Activated CD4-positive, alpha-beta T cell treated with anti-CD3 and anti-CD28 coated beads, Interleukin-2, amount 10 ng/mL, durations not matched to agents 7 days and 5 days (primary cell): ENCODE measurements around the gene ARFRP1. TPM values are rescaled to one million over a fixed set of nuclear protein-coding genes. Genes with fewer than 3 reads are reported as not detected.
"Not testable (repeated sequence)": the region's sequence is repeated elsewhere in the genome, so short reads cannot be mapped to it uniquely, and the experiment has no call there.

Source experiments
- CTCF ChIA-PET: fragments of 350-600 bp; sonication (Branson Sonifier 250); formaldehyde crosslinking; loops from one replicate; lab custom pipeline; 2021; ENCODE audit warnings: antibody characterized with exemption; lab: Charles Lee
- POLR2A ChIA-PET: fragments of 350-600 bp; sonication (Branson Sonifier 250); formaldehyde crosslinking; loops from one replicate; lab custom pipeline; 2021; ENCODE audit warnings: antibody characterized with exemption; lab: Charles Lee
- DNase-seq: peaks from one replicate; pipeline ENCODE4 v3.0.0-alpha.2; 2020
- H3K27ac Mint-ChIP-seq: one replicate; pipeline ENCODE4 v1.8.0; 2021; ENCODE audit warnings: mild to moderate bottlenecking, moderate library complexity, mixed read lengths
- H3K27me3 Mint-ChIP-seq: one replicate; pipeline ENCODE4 v1.8.0; 2021; ENCODE audit warnings: mixed read lengths
- H3K36me3 Mint-ChIP-seq: one replicate; pipeline ENCODE4 v1.8.0; 2021; ENCODE audit warnings: low read depth, mixed read lengths
- H3K4me1 Mint-ChIP-seq: one replicate; pipeline ENCODE4 v1.8.0; 2021; ENCODE audit warnings: mixed read lengths
- H3K4me3 Mint-ChIP-seq: one replicate; pipeline ENCODE4 v1.8.0; 2021; ENCODE audit warnings: mild to moderate bottlenecking, moderate library complexity, mixed read lengths
- H3K9me3 Mint-ChIP-seq: one replicate; pipeline ENCODE4 v1.8.0; 2021; ENCODE audit warnings: mixed read lengths
- total RNA-seq, 2 experiments: library from RNA; stranded (reverse); gene quantifications; one replicate each; pipeline ENCODE4 v1.2.3, GENCODE V29; 2021

ARFRP1 gene
- total RNA-seq, 2 experiments from 2014 or later, result 52.7 to 64.5 TPM

GRCh38 chr20:63656451-63656850 lies 51.3 kb downstream of the ARFRP1 start:
- no peaks in the 10 kb centered on the region for H3K9me3 Mint-ChIP-seq
- peak overlapping the region; percentile 31 for H3K27ac Mint-ChIP-seq
- peak overlapping the region; percentile 92 for H3K4me3 Mint-ChIP-seq
- no peak for DNase-seq
- POLR2A ChIA-PET, result no interaction called here
- CTCF ChIA-PET, result interaction anchor here (0.6 kb wide), 1 partner anchor 254 kb away, joined by 4 read pairs; no protein-coding TSS in a partner anchor
- peaks cover 44% of the 10 kb centered on the region for H3K4me1 Mint-ChIP-seq
- H3K36me3 Mint-ChIP-seq, result peaks cover 3% of the 10 kb centered on the region
- H3K27me3 Mint-ChIP-seq, result peaks cover 3% of the 10 kb centered on the region

- no peak for DNase-seq
- Mint-ChIP-seq H3K27ac (no peak overlapping the region), H3K27me3 (peaks cover 5% of the 10 kb centered on the region), H3K4me3 (no peak overlapping the region), H3K4me1 (peaks cover 44% of the 10 kb centered on the region), H3K9me3 (no peaks in the 10 kb centered on the region), H3K36me3 (peaks cover 3% of the 10 kb centered on the region)
- POLR2A ChIA-PET, result no interaction called here
- CTCF ChIA-PET, result interaction anchor here (4.2 kb wide), 1 partner anchor 13 kb away, joined by 16 read pairs; no protein-coding TSS in a partner anchor
Observed at GRCh38 chr20:63655249-63655648, 52.5 kb downstream of the ARFRP1 start.

GRCh38 chr20:63653974-63654668 lies 53.7 kb downstream of the ARFRP1 start:
- H3K27ac Mint-ChIP-seq, result peak overlapping the region; percentile 70
- H3K4me1 Mint-ChIP-seq, result peaks cover 32% of the 10 kb centered on the region
- DNase-seq, result no peak
- H3K27me3 Mint-ChIP-seq, result peaks cover 5% of the 10 kb centered on the region
- H3K4me3 Mint-ChIP-seq, result peak overlapping the region; percentile 71
- CTCF ChIA-PET, result interaction anchor here (0.6 to 4.2 kb wide), 2 partner anchors 12 to 155 kb away, joined by 3 to 16 read pairs; no protein-coding TSS in a partner anchor
- POLR2A ChIA-PET, result no interaction called here
- no peaks in the 10 kb centered on the region for H3K9me3 Mint-ChIP-seq
- H3K36me3 Mint-ChIP-seq, result no peaks in the 10 kb centered on the region

GRCh38 chr20:63653041-63653973 lies 54.5 kb downstream of the ARFRP1 start, which contains the start of gene STMN3:
TSS of gene STMN3 (minus strand) at chr20:63653424. CDS start at chr20:63653345, 79 bp downstream.
- ChIA-PET CTCF (interaction anchor here (0.6 to 4.2 kb wide), 2 partner anchors 11 to 156 kb away, joined by 3 to 16 read pairs; no protein-coding TSS in a partner anchor), POLR2A (no interaction called here)
- H3K27me3 Mint-ChIP-seq, result peaks cover 5% of the 10 kb centered on the region

DNA sequence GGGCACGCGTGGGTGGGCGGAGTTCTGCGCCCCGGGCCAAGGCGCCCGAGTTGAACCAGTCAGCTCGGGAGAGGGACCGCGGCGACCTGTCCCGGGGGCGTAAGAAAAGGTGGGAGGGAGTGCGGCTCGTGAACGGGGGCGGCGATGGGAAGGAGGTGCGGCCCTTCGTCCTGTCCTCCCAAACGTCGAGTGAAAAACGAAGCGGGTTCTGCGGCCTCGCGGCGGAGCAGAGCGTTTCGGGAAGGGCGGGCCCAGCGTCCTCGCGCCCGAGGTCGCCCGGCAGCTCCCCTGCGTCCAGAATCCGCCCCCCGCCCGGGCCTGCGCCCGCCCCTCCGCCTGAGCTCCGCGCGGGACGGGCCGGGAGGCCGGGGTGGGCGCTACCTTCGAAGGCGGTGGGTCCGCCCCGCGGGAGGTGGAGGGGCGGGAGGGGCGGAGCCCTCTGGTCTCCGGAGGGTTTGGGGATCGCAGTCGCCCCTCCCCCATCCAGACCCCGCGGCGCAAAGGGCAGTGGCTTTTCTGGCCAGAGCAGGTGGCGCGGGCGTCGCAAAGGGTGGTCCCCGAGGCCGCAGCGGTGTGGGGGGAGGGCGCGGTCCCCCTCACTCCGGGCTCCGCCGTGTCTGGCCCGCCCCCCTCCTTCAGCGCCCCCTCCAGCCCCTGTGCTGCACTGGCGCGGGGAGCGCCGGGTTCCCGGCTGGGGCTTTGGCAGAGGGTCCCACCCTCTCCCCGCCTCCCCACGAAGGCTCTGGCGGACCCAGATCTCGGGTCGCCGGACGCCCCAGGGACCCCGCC lies 55.4 kb downstream of the ARFRP1 start:
- DNase-seq, result no peak
- peaks cover 20% of the 10 kb centered on the region for H3K4me1 Mint-ChIP-seq
- H3K4me3 Mint-ChIP-seq, result peak overlapping the region; percentile 81
- peaks cover 5% of the 10 kb centered on the region for H3K27me3 Mint-ChIP-seq
- ChIA-PET POLR2A (no interaction called here), CTCF (interaction anchor here (4.2 kb wide), 1 partner anchor 11 kb away, joined by 16 read pairs; no protein-coding TSS in a partner anchor)
- H3K9me3 Mint-ChIP-seq, result no peaks in the 10 kb centered on the region
- no peaks in the 10 kb centered on the region for H3K36me3 Mint-ChIP-seq
- no peak overlapping the region for H3K27ac Mint-ChIP-seq

More at GRCh38 chr20:63653041-63653973, 54.5 kb downstream of the ARFRP1 start, which contains the start of gene STMN3:
- Mint-ChIP-seq H3K27ac (peak within 1 kb of the TSS; percentile 70), H3K4me1 (peaks cover 25% of the 10 kb centered on the region), H3K9me3 (no peaks in the 10 kb centered on the region), H3K4me3 (peak within 1 kb of the TSS; percentile 71), H3K36me3 (no peaks in the 10 kb centered on the region)
- DNase-seq, result peak; percentile 82

DNA sequence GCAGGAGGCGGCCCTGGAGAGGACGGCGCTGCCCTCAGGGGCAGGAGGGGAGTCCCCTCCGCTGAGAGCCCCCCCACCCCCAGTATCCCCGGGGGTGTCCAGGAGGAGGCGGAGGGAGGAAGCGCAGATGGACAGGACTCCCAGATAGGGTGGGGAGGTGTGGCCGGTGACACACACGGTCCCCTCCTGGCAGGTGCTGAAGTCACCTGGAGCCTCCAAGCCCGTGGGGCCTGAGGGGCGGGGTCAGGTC lies 55.9 kb downstream of the ARFRP1 start:
- POLR2A ChIA-PET, result no interaction called here

DNA sequence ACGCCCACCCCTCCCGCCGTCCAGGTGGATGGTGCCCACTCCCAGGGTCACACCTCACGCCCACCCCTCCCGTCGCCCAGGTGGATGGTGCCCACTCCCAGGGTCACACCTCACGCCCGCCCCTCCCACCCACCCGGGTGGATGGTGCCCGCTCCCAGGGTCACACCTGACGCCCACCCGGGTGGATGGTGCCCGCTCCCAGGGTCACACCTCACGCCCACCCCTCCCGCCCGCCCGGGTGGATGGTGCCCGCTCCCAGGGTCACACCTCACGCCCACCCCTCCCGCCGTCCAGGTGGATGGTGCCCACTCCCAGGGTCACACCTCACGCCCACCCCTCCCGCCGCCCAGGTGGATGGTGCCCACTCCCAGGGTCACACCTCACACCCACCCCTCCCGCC lies 57.3 kb downstream of the ARFRP1 start:
- H3K27me3 Mint-ChIP-seq, H3K9me3 Mint-ChIP-seq, H3K27ac Mint-ChIP-seq, POLR2A ChIA-PET, H3K4me3 Mint-ChIP-seq, DNase-seq, H3K36me3 Mint-ChIP-seq: not testable (repeated sequence)
- peaks cover 18% of the 10 kb centered on the region for H3K4me1 Mint-ChIP-seq
- CTCF ChIA-PET, result interaction anchor here (0.6 kb wide), 1 partner anchor 116 kb away, joined by 3 read pairs; no protein-coding TSS in a partner anchor

More for the DNA sequence above, 55.9 kb downstream of the ARFRP1 start:
- DNase-seq, result no peak
- Mint-ChIP-seq H3K4me3 (peak overlapping the region; percentile 81), H3K9me3 (no peaks in the 10 kb centered on the region), H3K27ac (peak overlapping the region; percentile 68), H3K27me3 (peaks cover 5% of the 10 kb centered on the region), H3K36me3 (no peaks in the 10 kb centered on the region), H3K4me1 (peaks cover 18% of the 10 kb centered on the region)
- CTCF ChIA-PET, result interaction anchor here (4.2 kb wide), 1 partner anchor 10 kb away, joined by 16 read pairs; no protein-coding TSS in a partner anchor

- no peak overlapping the region for H3K27ac Mint-ChIP-seq
- POLR2A ChIA-PET, result no interaction called here
- no peak overlapping the region for H3K4me3 Mint-ChIP-seq
- no peak for DNase-seq
- H3K27me3 Mint-ChIP-seq, result peaks cover 5% of the 10 kb centered on the region
- H3K9me3 Mint-ChIP-seq, result no peaks in the 10 kb centered on the region
- no peaks in the 10 kb centered on the region for H3K36me3 Mint-ChIP-seq
- H3K4me1 Mint-ChIP-seq, result peaks cover 9% of the 10 kb centered on the region
- CTCF ChIA-PET, result interaction anchor here (0.6 to 0.9 kb wide), 2 partner anchors 15 to 857 kb away, joined by 3 read pairs; no protein-coding TSS in a partner anchor
Observed at GRCh38 chr20:63648895-63649589, 58.7 kb downstream of the ARFRP1 start.

Other genes starting within 250 kb of the ARFRP1 start
- under 1 TPM; 0.10 to 0.12 TPM for gene KCNQ2, start 235.3 kb downstream of the ARFRP1 start, total RNA-seq
- gene EEF1A2, start 208.9 kb downstream of the ARFRP1 start, total RNA-seq, result under 1 TPM; 0.12 to 0.17 TPM
- gene PPDPF, start 187.2 kb downstream of the ARFRP1 start, total RNA-seq, result 100 to 1,000 TPM; 167 to 193 TPM
- under 1 TPM; 0.71 to 0.74 TPM for gene PTK6, start 170.6 kb downstream of the ARFRP1 start, total RNA-seq
- not detected for gene SRMS, start 160.2 kb downstream of the ARFRP1 start, total RNA-seq
- under 1 TPM; 0.15 to 0.57 TPM for gene FNDC11, start 153.8 kb downstream of the ARFRP1 start, total RNA-seq
- 100 to 1,000 TPM in 1 of 2 experiments, 10 to 100 TPM in 1; 95.5 to 107 TPM for gene HELZ2, start 133.7 kb downstream of the ARFRP1 start, total RNA-seq
- gene GMEB2, start 80.9 kb downstream of the ARFRP1 start, total RNA-seq, result 10 to 100 TPM; 20.0 to 20.5 TPM
- gene STMN3, start 54.6 kb downstream of the ARFRP1 start, total RNA-seq, result 10 to 100 TPM; 49.4 to 54.4 TPM
- gene RTEL1, start 49.7 kb downstream of the ARFRP1 start, total RNA-seq, result 10 to 100 TPM; 53.3 to 58.9 TPM
- 1 to 10 TPM in 1 of 2 experiments, not detected in 1; 1.0 TPM for gene TNFRSF6B, start 11.3 kb downstream of the ARFRP1 start, total RNA-seq
- 10 to 100 TPM; 37.3 to 43.3 TPM for gene ZGPAT, start 63 bp upstream of the ARFRP1 start, total RNA-seq
- 100 to 1,000 TPM; 253 to 302 TPM for gene LIME1, start 28.7 kb upstream of the ARFRP1 start, total RNA-seq
- 100 to 1,000 TPM; 105 to 129 TPM for gene SLC2A4RG, start 31.8 kb upstream of the ARFRP1 start, total RNA-seq
- gene ZBTB46, start 123.3 kb upstream of the ARFRP1 start, total RNA-seq, result not detected
- not detected for gene ABHD16B, start 153.5 kb upstream of the ARFRP1 start, total RNA-seq
- gene TPD52L2, start 157.3 kb upstream of the ARFRP1 start, total RNA-seq, result 10 to 100 TPM; 39.6 to 41.6 TPM
- gene DNAJC5, start 187.2 kb upstream of the ARFRP1 start, total RNA-seq, result 10 to 100 TPM; 54.0 to 58.7 TPM
- 10 to 100 TPM; 37.8 to 41.0 TPM for gene UCKL1, start 248.4 kb upstream of the ARFRP1 start, total RNA-seq